OCI-LY3 (cell line): ENCODE data around the gene LDB3.

Experiments used
- CTCF ChIP-seq: fragments of 200-600, 300-600 bp; sonication (generic); IDR thresholded peaks from 2 replicates; pipeline ENCODE4 v1.5.1; 2014; ENCODE audit warnings: antibody characterized with exemption, low read length, low read depth
- EZH2phosphoT487 ChIP-seq: fragments of 200-600 bp; shearing (Covaris generic); IDR thresholded peaks from 2 replicates; pipeline ENCODE4 v1.6.1; 2018; ENCODE audit warnings: antibody characterized with exemption, mixed run types, low read depth

- TF ChIP-seq EZH2phosphoT487 (no peak), CTCF (no peak)
Observed at GRCh38 chr10:86753638-86754434, 85.5 kb downstream of the LDB3 start.
